K562 (cell line): ENCODE measurements around the gene ABCA1. TPM values are rescaled to one million over a fixed set of nuclear protein-coding genes. Genes with fewer than 3 reads are reported as not detected.
A peak's percentile ranks its signal among the peaks of the same experiment; 100 is the strongest.

ENCODE experiments used
- ATAC-seq: fragments of 200-7000 bp; cut with Tn5 transposase; 3 replicates; pipeline ENCODE4 v1.9.1; 2020; ENCODE audit warnings: moderate library complexity
- BruUV-seq: library from RNA; stranded (reverse); fragments of 400-500 nt; replicated peaks from 2 replicates; lab custom pipeline; 2021; lab: Mats Ljungman, UMichigan
- CTCF ChIA-PET: fragments of 300-600 bp; formaldehyde crosslinking; extraction: SDS; loops from one replicate; lab custom pipeline; 2021; ENCODE audit warnings: low intra/inter-chr PET ratio; lab: Yijun Ruan, JAX
- POLR2A ChIA-PET: fragments of 300-600, 350-650 bp; sonication (Branson Sonifier 250); formaldehyde crosslinking; extraction: SDS; loops from one replicate; lab custom pipeline; 2021; ENCODE audit warnings: antibody characterized with exemption, inconsistent platforms; lab: Yijun Ruan, JAX
- DNase-seq, 4 experiments: peaks; one replicate each; pipeline versions ENCODE4 v3.0.0 to v3.0.0-alpha.2; 2011 to 2018; ENCODE audit warnings: low spot score in 3 of 4, mixed read lengths in 3 of 4; ENCODE audit errors: extremely low read depth in 1 of 4
- FAIRE-seq: peaks from 2 replicates; lab custom pipeline; 2011; peaks lifted over from hg19 to GRCh38; lab: Jason Lieb, UNC
- H2AFZ ChIP-seq: 2 replicates; pipeline ENCODE4 v1.6.0; 2011; ENCODE audit warnings: low read depth, low read length, control low read depth, inconsistent platforms
- H3K27ac ChIP-seq: fragments of 200-600 bp; 3 replicates; pipeline ENCODE4 v1.8.0; 2011; ENCODE audit warnings: low read depth, mild to moderate bottlenecking, control low read depth, inconsistent platforms, low read length, moderate library complexity, mixed read lengths; ENCODE audit errors: extremely low read depth
- H3K27me3 ChIP-seq, 2 experiments: fragments of 300-600 bp in 1 of 2; 2 replicates in 1 of 2; 3 replicates in 1 of 2; pipeline versions ENCODE4 v1.6.0 to v1.8.0; 2011; ENCODE audit warnings: inconsistent platforms in 2 of 2, low read length in 2 of 2, mild to moderate bottlenecking in 1 of 2, mixed read lengths in 1 of 2, moderate library complexity in 1 of 2; ENCODE audit not compliant: control insufficient read depth in 2 of 2, insufficient read depth in 2 of 2
- H3K36me3 ChIP-seq: fragments of 300-600 bp; 3 replicates; pipeline ENCODE4 v1.8.0; 2011; ENCODE audit warnings: mild to moderate bottlenecking, low read length, inconsistent platforms; ENCODE audit not compliant: control insufficient read depth, insufficient read depth
- H3K4me1 ChIP-seq, 2 experiments: fragments of 200-600 bp in 1 of 2; replicated peaks in 1 of 2; 2 replicates in 1 of 2; 3 replicates in 1 of 2; pipeline versions ENCODE4 v1.5.1 to v1.8.0; 2011; ENCODE audit warnings: inconsistent platforms in 2 of 2, low read length in 2 of 2, mild to moderate bottlenecking in 1 of 2, mixed read lengths in 1 of 2, moderate library complexity in 1 of 2; ENCODE audit not compliant: control insufficient read depth in 2 of 2, insufficient read depth in 2 of 2
- H3K4me2 ChIP-seq: 2 replicates; pipeline ENCODE4 v1.6.1; 2011; ENCODE audit warnings: low read length, control low read depth, inconsistent platforms, mixed read lengths; ENCODE audit not compliant: insufficient read depth
- H3K4me3 ChIP-seq: fragments of 200-600 bp; sonication (generic), shearing (Covaris generic); 2 replicates; pipeline ENCODE4 v1.5.1; 2016; ENCODE audit warnings: control low read depth, inconsistent platforms
- H3K79me2 ChIP-seq: fragments of 200-600 bp; 3 replicates; pipeline ENCODE4 v1.8.0; 2011; ENCODE audit warnings: low read length, inconsistent platforms; ENCODE audit not compliant: control insufficient read depth, insufficient read depth
- H3K9ac ChIP-seq, 2 experiments: 2 replicates each; pipeline versions ENCODE4 v1.6.0 to v1.6.1; 2011; ENCODE audit warnings: low read depth in 2 of 2, low read length in 2 of 2, control low read depth in 1 of 2, inconsistent platforms in 1 of 2, mild to moderate bottlenecking in 1 of 2, mixed read lengths in 1 of 2; ENCODE audit not compliant: insufficient read depth in 1 of 2
- H3K9me1 ChIP-seq: one replicate; pipeline ENCODE4 v1.6.0; 2011; ENCODE audit warnings: inconsistent platforms, mild to moderate bottlenecking, low read length, moderate library complexity; ENCODE audit not compliant: control insufficient read depth, insufficient read depth
- H3K9me3 ChIP-seq: replicated peaks from 2 replicates; pipeline ENCODE4 v1.5.1; 2011; ENCODE audit warnings: low read depth, low read length, inconsistent platforms; ENCODE audit not compliant: control insufficient read depth, insufficient read depth
- H4K20me1 ChIP-seq: replicated peaks from 2 replicates; pipeline ENCODE4 v1.6.1; 2011; ENCODE audit warnings: low read length, inconsistent platforms, mixed read lengths; ENCODE audit not compliant: control insufficient read depth, insufficient read depth
- BCL6 ChIP-seq: fragments of 250-450 bp; sonication (Bioruptor Pico); IDR thresholded peaks from 2 replicates; pipeline ENCODE4 v1.4.0; 2020
- C11orf30 ChIP-seq: fragments of 450-650 bp; IDR thresholded peaks from 2 replicates; pipeline ENCODE4 v1.6.1; 2016; ENCODE audit warnings: low read depth, mild to moderate bottlenecking
- CLOCK ChIP-seq: fragments of 250-450 bp; sonication (Bioruptor Pico); IDR thresholded peaks from 2 replicates; pipeline ENCODE4 v1.4.0; 2020; ENCODE audit warnings: mild to moderate bottlenecking, moderate library complexity, borderline replicate concordance
- EHMT2 ChIP-seq: fragments of 450-650 bp; IDR thresholded peaks from 2 replicates; pipeline ENCODE4 v1.6.1; 2018; ENCODE audit warnings: antibody characterized with exemption
- ELF2 ChIP-seq: fragments of 250-450 bp; sonication (Bioruptor Pico); IDR thresholded peaks from 2 replicates; pipeline ENCODE4 v1.5.0; 2021; ENCODE audit warnings: mild to moderate bottlenecking
- JUNB ChIP-seq: fragments of 450-650 bp; formaldehyde crosslinking; conservative IDR thresholded peaks from 2 replicates; pipeline ENCODE4 v1.4.0; 2020; ENCODE audit warnings: mild to moderate bottlenecking
- MAFF ChIP-seq: IDR thresholded peaks from 2 replicates; pipeline ENCODE4 v1.6.1; 2012; ENCODE audit warnings: low read length, improper control_type of control experiment
- MAFG ChIP-seq: fragments of 450-650 bp; conservative IDR thresholded peaks from 2 replicates; pipeline ENCODE4 v1.6.1; 2016; ENCODE audit warnings: missing genetic modification characterization, missing compliant biosample characterization
- MAFK ChIP-seq: IDR thresholded peaks from 2 replicates; pipeline ENCODE4 v1.6.1; 2011; ENCODE audit warnings: low read length, improper control_type of control experiment
- NFE2 ChIP-seq: IDR thresholded peaks from 2 replicates; pipeline ENCODE4 v1.6.1; 2014; ENCODE audit warnings: antibody characterized with exemption, low read depth
- NFE2L1 ChIP-seq: fragments of 450-650 bp; IDR thresholded peaks from 2 replicates; pipeline ENCODE4 v1.6.1; 2016; ENCODE audit warnings: missing genetic modification characterization, low read depth, mild to moderate bottlenecking, missing compliant biosample characterization, moderate library complexity, borderline replicate concordance
- NFXL1 ChIP-seq: fragments of 450-650 bp; formaldehyde crosslinking; IDR thresholded peaks from 2 replicates; pipeline ENCODE4 v1.4.0; 2021; ENCODE audit warnings: mild to moderate bottlenecking
- TSC22D4 ChIP-seq: fragments of 450-650 bp; IDR thresholded peaks from 2 replicates; pipeline ENCODE4 v1.6.1; 2016; ENCODE audit warnings: missing genetic modification characterization, missing biosample characterization, control low read depth
- ZNF140 ChIP-seq: fragments of 250-450 bp; sonication (Bioruptor Pico); IDR thresholded peaks from 2 replicates; pipeline ENCODE4 v1.8.0; 2021; ENCODE audit warnings: moderate library complexity, mild to moderate bottlenecking, inconsistent platforms
- ZNF239 ChIP-seq: fragments of 250-450 bp; sonication (Bioruptor Pico); IDR thresholded peaks from 2 replicates; pipeline ENCODE4 v1.4.0; 2020; ENCODE audit warnings: mild to moderate bottlenecking
- ZNF316 ChIP-seq: fragments of 450-650 bp; IDR thresholded peaks from 2 replicates; pipeline ENCODE4 v1.6.1; 2016
- ZNF507 ChIP-seq: conservative IDR thresholded peaks from 2 replicates; pipeline ENCODE4 v1.6.1; 2017; ENCODE audit warnings: missing genetic modification characterization, missing compliant biosample characterization
- ZNF57 ChIP-seq: fragments of 450-650 bp; formaldehyde crosslinking; IDR thresholded peaks from 2 replicates; pipeline ENCODE4 v1.4.0; 2020; ENCODE audit warnings: mild to moderate bottlenecking, moderate library complexity
- ZNF639 ChIP-seq, 2 experiments: fragments of 200-800 bp in 1 of 2; sonication (Bioruptor generic) in 1 of 2; sonication (generic) in 1 of 2; formaldehyde crosslinking in 1 of 2; IDR thresholded peaks in 1 of 2; conservative IDR thresholded peaks in 1 of 2; 2 replicates each; pipeline versions ENCODE4 v1.5.0 to v1.6.1; 2016 to 2020; ENCODE audit warnings: missing compliant biosample characterization in 1 of 2, missing genetic modification characterization in 1 of 2, missing genetic modification reagents in 1 of 2
- WGBS: fragments of 100-300 bp; shearing (Covaris generic); methylation state at CpG from one replicate; pipeline ENCODE4 v1.1.6; 2016; ENCODE audit warnings: low coverage, mixed read lengths; ENCODE audit not compliant: insufficient coverage; ENCODE audit errors: missing lambda C conversion rate; 5-methylcytosine and 5-hydroxymethylcytosine counted together
- in situ Hi-C: fragments of 300-500 bp; cut with MboI; formaldehyde crosslinking; loops from 4 replicates; pipeline ENCODE4 v1.15.0; 2018; ENCODE audit warnings: inconsistent platforms, mixed read lengths
- intact Hi-C: fragments of 100-400 bp; cut with micrococcal nuclease; formaldehyde crosslinking; loops from 2 replicates; pipeline ENCODE4 v1.14.2; 2022
- polyA plus RNA-seq, 8 experiments: library from polyadenylated mRNA; depleted of rRNA in 4 of 8; stranded (reverse) in 5 of 8; unstranded in 3 of 8; fragments of >200 nt; fragmentation: Nextera tagmentation in 2 of 8; fragmentation: Illumina TruSeq in 1 of 8; extraction: Ambion mirVana in 2 of 8; extraction: Trizol in 1 of 8; gene quantifications; 2 replicates each; pipeline versions ENCODE4 v1.2.1 to v1.2.3, GENCODE V29; 2011 to 2014; ENCODE audit warnings: inconsistent platforms in 1 of 8, missing spikeins in 1 of 8
- total RNA-seq, 7 experiments: library from RNA; depleted of rRNA in 6 of 7; stranded (reverse); fragments of >200 nt in 6 of 7; fragmentation: Illumina TruSeq in 2 of 7; extraction: Trizol in 2 of 7; gene quantifications; 2 replicates each; pipeline versions ENCODE4 v1.2.1 to v1.2.3, GENCODE V29; 2011 to 2021; ENCODE audit warnings: low replicate concordance in 1 of 7
- TF ChIP-seq, protein P1 (sequence below): fragments of 250-450 bp; sonication (Bioruptor Pico); IDR thresholded peaks from 2 replicates; pipeline ENCODE4 v1.6.1; 2021; ENCODE audit warnings: mild to moderate bottlenecking

The ABCA1 gene
- total and polyA plus RNA-seq, 9 of the 15 experiments (the other 6 are each of a cell fraction or from before 2014, with no cell fraction given) = under 0.01 to 0.18 (median 0.02) TPM; not detected in 5

DNA sequence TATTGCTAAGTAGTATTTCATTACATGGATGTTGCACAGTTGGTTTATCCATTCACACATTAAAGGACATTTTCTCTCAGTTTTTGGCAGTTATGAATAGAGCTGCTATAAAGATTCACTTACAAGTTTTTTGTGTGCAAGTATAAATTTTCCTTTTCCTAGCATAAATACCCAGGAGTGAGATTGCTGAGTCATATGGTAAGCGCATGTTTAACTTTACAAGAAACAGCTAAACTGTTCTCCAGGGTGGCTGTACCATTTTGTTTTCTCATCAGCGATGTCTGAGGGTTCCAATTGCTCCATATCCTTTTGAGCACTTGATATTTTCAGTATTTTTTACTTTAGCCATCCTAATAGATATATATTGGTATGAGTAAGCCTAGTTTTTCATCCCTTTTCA lies 16.4 kb upstream of the ABCA1 start:
- intact Hi-C loops (no loop called here), in situ Hi-C loops (no loop called here)
- H3K9me3 ChIP-seq = no peaks in the 10 kb centered on the region
- no peak overlapping the region for H3K4me3 ChIP-seq
- peaks cover 2 to 6% of the 10 kb centered on the region in 2 experiments; a peak in 1 of 5 replicates for H3K27me3 ChIP-seq
- no peak overlapping the region for H3K9ac ChIP-seq
- TF ChIP-seq ZNF316 = peak; percentile 48
- TF ChIP-seq ZNF507 = no peak
- no peak for TF ChIP-seq ZNF57 (CRISPR knock-in tag)
- TF ChIP-seq NFE2 = peak; percentile 67
- no peak for TF ChIP-seq MAFK
- TF ChIP-seq NFE2L1 (tag) = peak; percentile 58; the same call in 1 of the 2 replicates
- TF ChIP-seq JUNB (CRISPR knock-in tag) = no peak
- TF ChIP-seq C11orf30 = peak; percentile 53
- TF ChIP-seq, protein P1, sequence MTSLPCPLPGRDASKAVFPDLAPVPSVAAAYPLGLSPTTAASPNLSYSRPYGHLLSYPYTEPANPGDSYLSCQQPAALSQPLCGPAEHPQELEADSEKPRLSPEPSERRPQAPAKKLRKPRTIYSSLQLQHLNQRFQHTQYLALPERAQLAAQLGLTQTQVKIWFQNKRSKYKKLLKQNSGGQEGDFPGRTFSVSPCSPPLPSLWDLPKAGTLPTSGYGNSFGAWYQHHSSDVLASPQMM = no peak
- peak; percentile 81 for TF ChIP-seq MAFG
- no peak for TF ChIP-seq BCL6 (CRISPR knock-in tag)
- no peak for TF ChIP-seq ZNF140 (CRISPR knock-in tag)
- TF ChIP-seq ZNF239 (CRISPR knock-in tag) = no peak
- no peak for TF ChIP-seq ZNF639 (CRISPR knock-in tag; conservative IDR thresholded peaks at IDR 0.05 in 1 of 2, IDR thresholded peaks at IDR 0.05 in 1 of 2)
- no peak for TF ChIP-seq CLOCK
- TF ChIP-seq TSC22D4 (tag) = no peak
- no peak for TF ChIP-seq ELF2 (CRISPR knock-in tag)
- TF ChIP-seq NFXL1 (CRISPR knock-in tag) = no peak
- TF ChIP-seq MAFF = peak; percentile 51
- TF ChIP-seq EHMT2 = no peak
- H4K20me1 ChIP-seq = no peaks in the 10 kb centered on the region
- POLR2A ChIA-PET = interaction anchor here (1.0 kb wide), 1 partner anchor 8 kb away, joined by 3 read pairs; no protein-coding TSS in a partner anchor
- no peak overlapping the region for H2AFZ ChIP-seq
- no peak overlapping the region for H3K4me2 ChIP-seq
- FAIRE-seq = no peak
- 6% methylated on average over 2 of the region's 2 CpGs for WGBS
- CTCF ChIA-PET = no interaction called here
- no peak for DNase-seq
- no peaks in the 10 kb centered on the region for H3K36me3 ChIP-seq
- no peaks in the 10 kb centered on the region for H3K79me2 ChIP-seq
- no peak overlapping the region for H3K27ac ChIP-seq
- BruUV-seq = no TSS peak
- no peaks in the 10 kb centered on the region for H3K9me1 ChIP-seq
- H3K4me1 ChIP-seq = no peaks in the 10 kb centered on the region
- no peak for ATAC-seq
